Measurements from ENCODE around the gene CTXN1.
"Not testable (repeated sequence)": the region's sequence is repeated elsewhere in the genome, so short reads cannot be mapped to it uniquely, and the experiment has no call there.

CTXN1 gene

DNA sequence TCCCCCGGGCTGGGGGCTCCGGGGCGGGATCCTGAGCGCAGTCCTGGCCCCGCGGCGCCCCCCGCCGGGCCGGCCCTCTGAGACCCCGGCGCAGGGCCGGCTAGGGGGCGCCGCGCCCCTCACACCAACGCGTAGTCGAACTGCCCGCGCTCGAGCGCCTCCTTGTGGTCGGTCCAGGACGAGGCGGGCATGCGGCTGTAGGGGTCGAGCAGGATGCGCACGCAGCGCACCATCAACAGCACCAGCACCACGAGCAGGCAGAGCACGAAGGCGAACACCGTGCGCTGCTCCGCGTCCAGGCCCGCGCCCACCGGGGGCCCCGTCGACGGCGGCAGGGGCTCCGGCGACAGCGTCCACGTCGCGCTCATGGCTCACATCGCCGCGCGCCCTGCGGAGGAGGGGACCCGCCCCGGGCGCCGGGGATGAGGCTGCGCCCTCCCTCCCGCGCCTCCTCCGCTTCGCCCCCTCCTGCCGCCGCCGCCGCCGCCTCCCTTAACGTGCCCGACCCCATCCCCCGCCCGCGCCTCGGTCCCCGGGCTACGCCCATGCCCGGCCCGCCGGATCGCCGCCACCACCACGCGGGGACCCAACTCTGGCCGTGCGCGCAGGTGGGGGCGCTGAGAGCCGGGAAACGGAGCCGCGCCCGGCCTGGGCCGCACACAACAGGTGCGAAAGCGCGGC is 624 bp downstream of the CTXN1 start:
- peak; percentile 69 for DNase-seq (ENCODE audit: low spot score)

DNA sequence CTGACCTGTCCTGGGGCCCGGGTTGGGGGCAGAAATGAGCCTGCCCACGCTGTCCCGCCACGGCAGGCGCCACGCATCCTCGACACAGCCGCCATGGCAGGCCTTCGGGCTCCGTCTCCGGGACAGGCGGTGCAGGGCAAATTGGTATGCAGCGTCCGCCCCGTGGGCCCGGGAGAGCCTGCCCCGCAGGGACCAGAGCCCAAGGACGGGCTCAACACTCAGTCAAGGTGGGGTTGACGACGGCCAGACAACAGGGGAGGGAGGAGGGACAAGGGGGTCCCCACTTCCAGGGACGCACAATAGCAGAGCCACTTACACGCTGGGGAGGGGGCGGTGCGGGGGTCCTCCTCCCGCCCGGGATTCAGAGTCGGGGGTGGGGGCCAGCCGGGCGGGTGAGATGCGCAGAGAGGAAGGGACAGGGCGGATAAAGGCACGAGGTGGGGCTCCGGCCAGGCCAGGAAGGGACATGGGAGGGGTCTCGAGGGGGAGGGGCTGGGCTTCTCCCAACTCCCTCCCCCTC is 1.2 kb downstream of the CTXN1 start:
- DNase-seq (ENCODE audit: low spot score), result no peak

DNA sequence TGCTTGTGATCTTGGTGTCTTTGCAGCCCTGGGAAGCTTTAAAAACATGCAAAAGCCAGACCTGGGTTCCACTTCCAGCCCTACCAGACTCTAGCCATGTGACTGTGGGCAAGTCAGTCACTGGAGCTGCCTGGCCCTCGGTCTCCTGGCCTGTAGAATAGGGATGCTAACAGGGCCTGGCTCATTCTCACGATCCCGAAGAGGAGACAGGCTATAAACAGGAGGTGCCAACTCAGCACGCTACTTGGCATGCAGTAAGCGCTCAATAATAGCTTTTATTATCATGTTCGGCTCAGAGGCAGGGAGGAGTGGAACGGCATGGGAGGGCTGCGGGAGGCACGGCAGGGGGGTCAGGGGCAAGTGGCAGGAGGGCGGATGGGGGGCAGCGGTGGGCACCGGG is 1.7 kb downstream of the CTXN1 start:
- no peak for DNase-seq (ENCODE audit: low spot score)

DNA sequence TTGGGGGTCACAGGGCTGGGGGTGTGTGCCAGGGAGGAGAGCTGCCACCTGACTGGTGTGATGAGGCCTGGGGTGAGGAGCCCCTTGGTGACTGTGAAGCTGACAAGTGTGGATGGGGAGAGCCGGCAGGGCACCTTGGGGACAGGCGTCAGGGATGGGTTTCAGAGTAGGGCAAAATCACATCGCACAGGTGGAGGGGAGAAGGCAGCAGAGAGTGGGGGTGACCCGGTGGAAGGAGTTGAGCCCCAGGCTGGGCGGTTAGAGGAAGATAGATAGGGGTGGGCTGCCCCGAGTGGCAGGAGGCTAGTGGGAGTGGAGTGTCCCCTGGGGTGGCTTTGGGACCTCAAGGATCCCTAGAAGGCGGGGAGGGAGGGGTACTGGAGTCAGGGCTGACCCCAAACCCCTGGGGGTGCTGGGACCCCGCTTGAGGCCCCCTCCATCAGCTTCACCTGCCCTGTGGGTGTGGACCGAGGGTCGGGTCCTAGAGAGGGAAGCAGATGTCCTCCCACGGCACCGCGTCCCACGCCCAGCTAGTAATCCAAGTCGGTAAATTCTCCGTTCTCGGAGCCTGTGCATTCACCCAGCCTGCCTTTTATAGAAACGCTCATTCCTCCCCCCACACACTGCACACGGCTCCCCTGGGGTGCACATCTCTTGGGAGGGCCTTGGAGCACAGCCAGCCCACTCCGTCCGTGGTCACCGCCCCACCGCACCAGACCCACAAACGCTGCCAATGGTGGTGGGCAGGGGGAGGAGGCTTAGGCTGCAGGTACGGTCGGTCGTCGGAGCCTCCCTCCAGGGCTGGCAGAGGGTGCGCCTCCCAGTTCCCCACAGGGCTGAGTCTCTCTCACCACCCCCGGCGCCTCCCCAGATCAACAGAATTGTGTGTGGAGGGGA is 2.4 kb downstream of the CTXN1 start:
- DNase-seq (ENCODE audit: low spot score), result no peak

DNA sequence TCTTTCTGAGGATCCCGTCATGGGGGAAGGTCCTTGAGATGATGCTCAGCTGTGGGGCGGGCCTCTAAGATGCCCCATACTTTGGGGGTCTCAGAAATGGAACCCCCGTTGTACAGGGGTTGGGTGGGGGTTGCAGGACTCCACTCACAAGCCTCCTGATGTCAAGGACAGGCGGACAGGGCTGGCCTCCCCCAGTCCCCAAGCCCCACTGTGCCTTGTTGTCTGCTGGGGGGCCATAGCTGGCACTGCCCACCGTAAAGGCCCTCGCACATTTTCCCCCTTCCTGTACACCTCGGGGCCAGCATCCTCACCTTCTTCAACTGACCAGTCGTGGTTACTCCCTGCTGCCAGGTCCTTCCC is 3.1 kb downstream of the CTXN1 start:
- no peak for DNase-seq (ENCODE audit: low spot score)

DNA sequence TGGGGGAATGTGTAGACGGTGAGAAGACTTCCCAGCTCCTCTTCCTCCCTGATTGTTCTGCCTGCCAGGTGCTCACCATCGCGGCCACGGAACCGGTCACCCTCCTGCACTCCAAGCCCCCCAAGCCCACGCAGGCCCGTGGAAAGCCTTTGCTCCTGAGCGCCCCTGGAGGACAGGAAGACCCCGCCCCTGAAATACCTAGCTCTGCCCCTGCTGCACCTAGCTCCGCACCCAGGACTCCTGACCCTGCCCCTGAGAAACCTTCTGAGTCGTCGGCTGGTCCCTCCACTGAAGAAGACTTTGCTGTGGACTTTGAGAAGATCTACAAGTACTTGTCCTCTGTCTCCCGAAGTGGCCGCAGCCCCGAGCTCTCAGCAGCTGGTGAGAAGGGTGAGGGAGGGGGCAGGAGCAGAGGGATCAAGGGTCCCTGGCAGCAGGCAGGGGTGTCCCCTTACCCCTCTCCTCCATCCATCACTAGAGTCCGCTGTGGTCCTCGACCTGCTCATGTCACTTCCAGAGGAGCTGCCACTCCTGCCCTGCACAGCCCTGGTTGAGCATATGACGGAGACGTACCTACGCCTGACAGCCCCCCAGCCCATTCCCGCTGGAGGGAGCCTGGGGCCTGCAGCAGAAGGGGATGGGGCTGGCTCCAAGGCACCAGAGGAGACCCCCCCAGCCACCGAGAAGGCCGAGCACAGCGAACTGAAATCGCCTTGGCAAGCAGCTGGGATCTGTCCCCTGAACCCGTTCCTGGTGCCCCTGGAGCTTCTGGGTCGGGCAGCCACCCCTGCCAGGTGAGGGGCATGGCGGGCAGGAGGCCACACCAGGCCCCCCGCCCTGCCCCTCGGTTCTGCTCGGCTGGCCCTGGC is 3.7 kb downstream of the CTXN1 start:
- no peak for DNase-seq (ENCODE audit: low spot score)

DNA sequence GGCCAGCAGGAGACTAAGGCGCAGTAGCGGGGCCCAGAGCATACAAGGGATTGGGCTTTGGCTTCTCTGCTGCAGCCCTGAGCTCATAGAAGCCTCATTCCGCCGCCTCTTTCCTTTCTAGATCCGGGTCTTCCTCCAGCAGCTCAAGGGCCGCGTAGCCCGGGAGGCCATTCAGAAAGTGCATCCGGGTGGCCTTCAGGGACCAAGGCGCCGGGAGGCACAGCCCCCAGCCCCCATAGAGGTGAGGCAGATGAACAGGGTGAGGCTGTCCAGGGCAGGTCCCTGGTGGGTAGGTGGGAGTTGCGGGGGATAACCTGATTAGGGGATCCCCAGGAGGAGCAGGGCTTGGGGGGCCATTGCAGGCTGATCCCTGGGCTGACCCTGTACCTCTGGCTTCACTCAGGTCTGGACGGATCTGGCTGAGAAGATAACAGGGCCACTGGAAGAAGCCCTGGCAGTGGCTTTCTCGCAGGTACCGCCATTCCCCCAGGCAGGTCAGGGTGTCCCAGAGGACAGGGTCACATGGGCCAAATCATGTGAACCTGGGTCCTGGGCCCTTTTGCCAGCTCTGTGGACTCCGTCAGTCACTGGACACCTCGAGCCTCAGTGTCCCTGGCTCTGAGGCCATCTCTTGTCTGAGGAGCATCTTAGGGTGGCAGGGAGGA is 4.5 kb downstream of the CTXN1 start:
- DNase-seq (ENCODE audit: low spot score), result no peak

DNA sequence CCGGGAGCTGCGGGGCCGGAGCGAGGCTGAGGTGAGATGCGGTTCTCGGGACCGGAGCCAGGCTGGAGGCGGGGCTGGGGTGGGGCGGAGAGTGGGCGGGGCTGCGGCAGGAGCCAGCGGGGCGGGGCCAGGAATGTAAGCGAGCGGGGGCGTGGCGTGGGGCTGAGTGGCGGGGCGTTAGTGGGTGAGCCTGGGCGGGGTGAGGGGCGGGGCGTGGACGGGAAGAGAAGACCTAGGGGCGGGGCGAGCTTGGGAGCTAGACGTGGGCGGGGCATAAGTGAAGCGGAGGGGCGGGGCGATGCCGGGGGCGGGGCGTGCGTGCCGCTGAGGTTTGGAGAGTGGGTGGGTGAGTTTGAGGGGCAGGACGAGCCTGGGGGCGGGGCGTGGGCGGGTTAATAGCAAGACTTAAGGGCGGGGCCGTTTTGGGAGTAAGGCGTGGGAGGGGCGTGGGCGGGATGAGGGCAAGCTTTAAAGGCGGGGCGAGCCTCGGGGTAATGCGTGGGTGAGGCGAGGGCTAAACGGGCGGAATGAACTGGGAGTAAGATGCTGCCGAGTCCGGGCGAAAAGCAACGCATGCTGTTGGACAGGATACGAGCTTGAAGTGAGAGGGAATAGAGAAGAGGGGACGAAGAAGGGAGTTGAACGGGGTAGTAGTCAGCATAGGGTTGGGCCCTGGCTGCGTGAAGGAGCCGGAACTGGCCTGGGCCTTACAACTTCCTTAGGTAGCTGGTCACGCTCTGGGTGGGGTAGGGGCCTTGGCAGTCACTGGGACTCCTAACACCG is 5.2 kb downstream of the CTXN1 start:
- DNase-seq (ENCODE audit: low spot score), result peak; percentile 99

DNA sequence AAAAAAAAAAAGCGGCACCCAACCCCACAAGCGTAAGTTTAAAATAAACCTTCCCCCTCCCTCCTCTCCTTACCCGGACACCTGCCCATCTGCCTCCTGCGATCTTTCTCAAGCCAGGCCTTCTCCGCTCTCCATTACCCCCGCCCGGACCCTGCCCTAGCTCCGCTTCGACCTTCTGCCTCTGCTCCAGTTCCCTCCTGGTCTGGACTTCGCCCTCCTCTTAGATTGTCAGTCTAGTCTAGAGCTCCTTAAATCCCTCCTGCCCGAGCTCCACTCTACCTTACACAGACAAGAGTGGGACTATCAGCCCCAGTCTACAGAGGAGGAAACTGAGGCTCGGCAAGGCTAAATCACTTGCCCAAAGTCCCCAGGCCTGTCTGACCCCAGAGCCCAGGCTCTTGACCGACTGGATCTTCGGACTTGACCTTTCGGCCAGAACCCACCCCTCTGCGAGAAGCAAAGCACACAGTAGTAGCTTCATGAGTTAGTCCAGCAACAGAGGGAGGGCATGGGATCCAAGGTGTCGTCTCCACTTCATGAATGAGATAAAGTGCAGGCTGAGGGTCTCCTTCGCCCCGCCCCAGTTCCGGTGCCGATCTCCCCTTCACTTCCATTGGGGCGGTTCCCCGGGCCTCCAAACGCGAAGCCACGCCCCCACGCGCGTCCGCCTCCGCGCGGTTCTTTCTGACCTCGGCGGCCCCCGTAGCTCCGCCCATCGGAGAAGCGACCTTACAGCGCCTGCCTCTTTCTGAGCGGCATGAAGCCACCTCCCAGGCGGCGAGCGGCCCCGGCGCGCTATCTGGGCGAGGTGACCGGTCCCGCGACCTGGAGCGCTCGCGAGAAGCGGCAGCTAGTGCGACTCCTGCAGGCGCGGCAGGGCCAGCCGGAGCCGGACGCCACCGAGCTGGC is 6.1 kb downstream of the CTXN1 start, which contains the start of gene SNAPC2:
TSS of gene SNAPC2 (plus strand) at position 729 of the 909 bp plus-strand sequence. CDS start at position 758, 29 bp downstream.
- DNase-seq (ENCODE audit: low spot score), result peak; percentile 97

DNA sequence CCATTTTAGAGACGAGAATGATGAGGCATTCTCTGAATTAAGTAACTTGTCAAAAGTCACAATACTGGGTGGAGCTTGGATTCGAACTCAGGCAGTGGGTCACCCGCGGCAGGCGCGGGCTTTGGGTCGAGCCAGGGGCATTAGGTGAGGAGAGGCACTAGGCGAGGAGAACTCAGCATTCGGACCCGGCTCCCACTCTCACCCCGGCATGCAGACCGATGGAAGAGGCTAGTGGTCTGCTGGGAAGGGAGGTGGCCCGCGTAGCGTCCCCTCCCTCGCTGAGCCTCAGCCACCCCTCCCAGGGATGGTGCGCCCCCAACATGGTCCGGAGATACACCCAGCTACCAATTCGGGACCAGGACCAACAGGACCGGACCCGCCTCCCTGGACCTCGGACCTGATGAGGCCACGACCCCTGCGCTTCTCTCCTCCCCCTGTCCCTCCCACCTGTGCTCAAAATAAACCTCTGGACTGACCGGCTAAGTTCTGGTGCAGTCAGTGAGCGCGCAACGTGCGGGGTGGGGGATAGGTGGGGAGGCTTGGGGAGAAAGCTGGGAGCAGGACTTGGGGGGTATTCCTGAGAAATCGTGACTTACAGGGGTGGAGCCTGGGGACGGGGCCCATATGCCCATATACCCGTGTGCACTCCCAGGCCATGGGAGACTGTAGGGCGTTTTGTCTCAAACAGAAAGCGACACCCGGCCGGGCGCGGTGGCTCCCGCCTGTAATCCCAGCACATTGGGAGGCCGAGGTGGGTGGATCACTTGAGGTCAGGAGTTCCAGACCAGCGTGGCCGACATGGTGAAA is 7.1 kb downstream of the CTXN1 start:
- no peak for DNase-seq (ENCODE audit: low spot score)

DNA sequence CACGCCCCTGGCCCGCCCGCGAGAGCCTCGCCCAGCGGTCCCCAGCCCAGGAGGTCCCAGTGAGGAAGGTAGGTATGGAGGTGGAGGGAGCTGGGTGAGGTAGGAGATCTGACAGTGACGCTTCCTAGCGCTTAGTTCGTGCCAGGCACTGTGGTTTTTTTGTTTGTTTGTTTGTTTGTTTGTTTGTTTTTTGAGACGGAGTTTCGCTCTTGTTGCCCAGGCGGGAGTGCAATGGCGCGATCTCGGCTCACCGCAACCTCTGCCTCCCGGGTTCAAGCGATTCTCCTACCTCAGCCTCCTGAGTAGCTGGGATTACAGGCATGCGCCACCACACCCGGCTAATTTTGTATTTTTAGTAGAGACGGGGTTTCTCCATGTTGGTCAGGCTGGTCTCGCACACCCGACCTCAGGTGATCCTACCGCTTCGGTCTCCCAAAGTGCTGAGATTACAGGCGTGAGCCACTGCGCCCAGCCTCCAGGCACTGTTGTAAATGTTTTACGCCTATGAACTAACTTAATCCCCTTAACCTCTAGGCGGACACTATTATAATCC is 7.8 kb downstream of the CTXN1 start:
- not testable (repeated sequence) for DNase-seq (ENCODE audit: low spot score)

DNA sequence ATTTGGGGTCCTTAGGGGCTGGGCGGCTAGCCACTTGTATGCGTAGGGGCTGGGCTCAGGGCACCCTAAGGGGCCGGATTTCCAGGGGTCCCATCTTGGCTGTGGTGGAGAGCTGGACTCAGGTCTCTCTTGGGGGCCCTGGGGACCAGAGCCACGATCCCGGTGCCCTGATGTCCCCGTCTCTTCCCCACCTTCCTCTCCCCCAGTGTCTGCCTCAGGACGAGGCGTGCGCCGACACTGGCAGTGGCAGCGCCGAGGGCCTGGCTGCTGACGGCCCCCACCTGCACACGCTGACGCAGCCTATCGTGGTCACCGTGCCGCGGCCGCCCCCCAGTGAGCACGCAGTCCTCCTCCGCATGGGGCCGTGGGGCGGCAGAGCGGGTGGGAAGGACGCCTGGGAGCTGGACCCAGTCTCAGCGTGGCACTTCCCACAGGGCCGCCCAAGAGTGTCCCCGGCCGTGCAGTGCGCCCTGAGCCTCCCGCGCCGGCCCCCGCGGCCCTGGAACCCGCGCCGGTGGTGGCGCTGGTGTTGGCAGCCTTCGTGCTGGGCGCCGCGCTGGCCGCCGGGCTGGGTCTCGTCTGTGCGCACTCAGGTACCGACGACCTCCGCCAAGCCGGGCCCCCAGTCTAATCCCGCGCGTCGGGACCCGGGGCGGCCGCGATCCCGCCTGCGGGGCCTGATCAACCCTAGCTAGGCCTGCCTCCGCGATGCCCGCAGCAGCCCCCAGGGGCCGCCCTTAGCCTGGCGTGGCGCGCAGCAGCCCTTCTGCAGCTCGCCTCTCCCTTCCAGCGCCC is 8.5 kb downstream of the CTXN1 start:
- peak; percentile 53 for DNase-seq (ENCODE audit: low spot score)

DNA sequence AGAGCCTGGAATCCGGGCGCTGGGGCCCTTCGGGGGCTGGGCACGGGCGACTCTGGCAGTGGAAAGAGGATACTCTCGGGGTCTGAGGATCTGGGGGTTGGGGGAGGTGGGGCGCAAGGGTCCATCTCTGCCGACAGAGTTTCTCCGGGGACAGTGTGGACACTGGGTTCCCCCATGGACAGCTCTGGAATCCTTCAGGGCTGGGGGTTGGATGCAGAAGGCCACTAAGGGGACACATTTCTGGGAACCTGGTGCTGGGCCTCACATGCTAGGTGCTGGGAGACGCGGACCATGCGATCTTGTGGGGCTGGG is 9.0 kb downstream of the CTXN1 start:
- no peak for DNase-seq (ENCODE audit: low spot score)

DNA sequence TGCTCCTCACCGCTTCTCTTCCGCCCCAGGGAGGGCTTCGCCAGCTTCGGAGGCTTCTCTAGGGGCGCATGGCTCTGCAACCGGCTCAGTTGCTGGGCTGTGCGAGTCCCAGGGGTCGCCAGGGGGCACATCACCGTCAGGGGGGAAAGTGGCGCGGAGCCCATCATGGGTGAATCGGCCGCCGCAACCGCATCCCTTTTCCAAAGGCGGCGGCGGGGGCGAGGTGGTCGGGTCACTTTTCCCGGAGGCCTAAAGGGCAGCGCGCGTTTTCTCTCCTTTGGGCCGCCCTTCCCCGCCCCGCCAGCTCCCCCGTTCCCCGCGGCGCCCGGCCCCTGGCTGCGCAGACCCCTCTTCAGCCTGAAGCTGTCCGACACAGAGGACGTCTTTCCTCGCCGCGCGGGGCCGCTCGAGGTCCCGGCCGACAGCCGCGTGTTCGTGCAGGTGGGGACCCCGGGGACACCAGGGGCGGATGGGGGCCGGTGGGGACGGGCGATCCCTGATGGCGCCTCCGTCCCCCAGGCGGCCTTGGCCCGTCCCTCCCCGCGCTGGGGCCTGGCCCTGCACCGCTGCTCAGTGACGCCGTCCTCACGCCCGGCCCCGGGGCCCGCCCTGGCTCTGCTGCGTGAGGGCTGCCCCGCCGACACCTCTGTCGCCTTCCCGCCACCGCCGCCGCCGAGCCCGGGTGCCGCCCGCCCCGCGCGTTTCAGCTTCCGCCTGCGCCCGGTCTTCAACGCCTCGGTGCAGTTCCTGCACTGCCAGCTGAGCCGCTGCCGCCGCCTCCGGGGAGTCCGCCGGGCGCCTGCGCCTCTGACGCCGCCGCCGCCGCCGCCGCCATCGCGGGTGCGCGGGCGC is 9.6 kb downstream of the CTXN1 start:
- peak; percentile 32 for DNase-seq (ENCODE audit: low spot score)

DNA sequence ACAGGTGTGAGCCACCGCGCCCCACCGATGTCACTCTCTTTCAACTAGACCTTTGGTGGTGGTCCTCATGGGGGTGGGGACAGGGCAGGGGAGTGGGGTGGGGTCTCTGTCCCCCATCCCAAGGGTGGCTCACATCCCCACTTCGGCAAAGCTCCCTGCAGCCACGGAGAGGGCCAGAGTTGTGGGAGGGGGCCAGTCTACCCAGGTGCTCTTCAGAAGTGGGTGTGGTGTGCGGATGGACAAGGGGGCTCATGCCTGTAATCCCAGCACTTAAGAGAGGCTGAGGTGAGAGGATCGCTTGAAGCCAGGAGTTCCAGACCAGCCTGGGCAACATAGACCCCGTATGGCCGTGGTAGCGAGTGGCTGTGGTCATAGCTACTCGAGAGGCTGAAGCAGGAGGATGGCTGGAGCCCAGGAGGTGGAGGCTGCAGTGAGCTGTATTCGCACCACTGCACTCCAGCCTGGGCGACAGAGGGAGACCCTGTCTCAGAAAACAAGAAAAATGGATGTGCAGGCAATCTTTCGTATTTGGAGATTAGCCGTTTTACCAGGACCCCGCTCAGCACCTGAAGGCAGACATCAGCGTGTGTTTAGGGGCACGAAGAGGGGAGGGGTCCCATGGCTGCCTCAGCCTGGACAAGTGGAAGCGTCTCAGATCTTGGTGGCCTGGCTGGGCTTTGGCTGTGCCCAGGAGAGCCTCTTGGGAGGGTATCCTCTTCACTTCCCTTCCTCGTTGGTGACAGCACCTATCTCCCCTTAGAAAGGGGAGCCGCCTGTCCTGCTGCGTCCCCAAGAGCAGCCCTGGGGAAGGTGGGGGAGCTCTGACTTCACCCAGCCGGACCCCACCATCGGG is 10.5 kb downstream of the CTXN1 start:
- DNase-seq (ENCODE audit: low spot score), result no peak

DNA sequence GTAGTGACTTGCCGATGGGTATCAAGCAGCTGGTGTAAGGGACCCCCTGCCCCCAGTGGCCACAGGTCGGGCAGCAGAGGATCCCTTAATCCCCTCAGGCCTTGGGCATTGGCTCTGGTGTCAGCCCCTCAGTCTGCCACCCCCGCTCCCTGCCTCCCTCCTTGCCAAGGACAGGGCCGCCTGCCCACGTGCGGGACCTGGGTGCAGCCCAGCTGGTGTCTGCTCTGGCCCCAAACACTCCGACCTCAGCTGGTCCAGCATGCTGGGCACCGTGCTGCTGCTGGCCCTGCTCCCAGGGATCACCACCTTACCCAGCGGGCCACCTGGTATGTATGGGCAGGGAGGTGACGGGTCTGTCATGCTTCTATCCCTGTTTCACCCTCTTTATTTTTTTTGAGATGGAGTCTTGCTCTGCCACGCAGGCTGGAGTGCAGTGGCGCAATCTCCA is 11.3 kb downstream of the CTXN1 start, which contains the start of gene TGFBR3L:
TSS of gene TGFBR3L (plus strand) at position 233 of the 448 bp plus-strand sequence.
- DNase-seq (ENCODE audit: low spot score), result no peak

Data from CD4-positive, alpha-beta T cell treated with Interleukin-15 for 4 hours (primary cell).